ENCODE results near the gene AP5Z1.

DNA sequence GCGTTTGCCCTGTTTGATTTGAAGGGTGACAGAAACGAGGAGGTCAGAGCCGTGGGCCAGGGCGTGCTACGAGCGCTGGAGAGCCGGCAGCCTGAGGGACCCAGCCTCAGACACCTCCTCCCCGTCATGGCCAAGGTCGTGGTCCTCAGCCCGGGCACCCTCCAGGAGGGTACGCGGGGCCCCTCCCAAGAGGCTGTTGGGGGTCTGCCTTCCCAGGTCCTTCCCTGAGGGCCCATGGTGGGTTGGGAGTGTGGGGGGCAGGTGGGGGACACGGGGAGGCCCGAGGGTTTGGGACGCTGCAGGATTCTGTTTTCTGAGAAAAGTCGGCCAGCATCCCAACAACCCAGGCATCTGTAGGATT is 7.8 kb downstream of the AP5Z1 start:
- no peak for TF ChIP-seq POLR2A (IDR thresholded peaks at IDR 0.05)
- TF ChIP-seq, protein P1, sequence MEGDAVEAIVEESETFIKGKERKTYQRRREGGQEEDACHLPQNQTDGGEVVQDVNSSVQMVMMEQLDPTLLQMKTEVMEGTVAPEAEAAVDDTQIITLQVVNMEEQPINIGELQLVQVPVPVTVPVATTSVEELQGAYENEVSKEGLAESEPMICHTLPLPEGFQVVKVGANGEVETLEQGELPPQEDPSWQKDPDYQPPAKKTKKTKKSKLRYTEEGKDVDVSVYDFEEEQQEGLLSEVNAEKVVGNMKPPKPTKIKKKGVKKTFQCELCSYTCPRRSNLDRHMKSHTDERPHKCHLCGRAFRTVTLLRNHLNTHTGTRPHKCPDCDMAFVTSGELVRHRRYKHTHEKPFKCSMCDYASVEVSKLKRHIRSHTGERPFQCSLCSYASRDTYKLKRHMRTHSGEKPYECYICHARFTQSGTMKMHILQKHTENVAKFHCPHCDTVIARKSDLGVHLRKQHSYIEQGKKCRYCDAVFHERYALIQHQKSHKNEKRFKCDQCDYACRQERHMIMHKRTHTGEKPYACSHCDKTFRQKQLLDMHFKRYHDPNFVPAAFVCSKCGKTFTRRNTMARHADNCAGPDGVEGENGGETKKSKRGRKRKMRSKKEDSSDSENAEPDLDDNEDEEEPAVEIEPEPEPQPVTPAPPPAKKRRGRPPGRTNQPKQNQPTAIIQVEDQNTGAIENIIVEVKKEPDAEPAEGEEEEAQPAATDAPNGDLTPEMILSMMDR (IDR thresholded peaks at IDR 0.05): no peak

All from body of pancreas (tissue), 4 donors.